Measurements from ENCODE around the gene SLC16A7. TPM values are rescaled to one million over a fixed set of nuclear protein-coding genes. Genes with fewer than 3 reads are reported as not detected.

SLC16A7 gene
- total RNA-seq, 2 experiments from 2014 or later: 27.5 to 27.8 TPM

- Mint-ChIP-seq H3K9me3 (peaks cover 3% of the 10 kb centered on the region), H3K4me1 (ENCODE audit: low read depth) (peaks cover 36% of the 10 kb centered on the region), H3K4me3 (no peak overlapping the region), H3K36me3 (ENCODE audit: low read depth) (peaks cover 30% of the 10 kb centered on the region), H3K27me3 (ENCODE audit: low read depth) (no peaks in the 10 kb centered on the region), H3K27ac (no peak overlapping the region)
- intact Hi-C loops (cut with micrococcal nuclease): no loop called here
- DNase-seq: no peak
- CTCF ChIA-PET: no interaction called here
These were observed 56.3 kb downstream of the SLC16A7 start for GRCh38 chr12:59652130-59652529.

GRCh38 chr12:59654061-59654460, 58.2 kb downstream of the SLC16A7 start:
- CTCF ChIA-PET: interaction anchor here (1.1 kb wide), 1 partner anchor 239 kb away, joined by 3 read pairs; no protein-coding TSS in a partner anchor
- no peak overlapping the region for H3K4me3 Mint-ChIP-seq
- H3K27me3 Mint-ChIP-seq (ENCODE audit: low read depth): no peaks in the 10 kb centered on the region
- intact Hi-C loops (cut with micrococcal nuclease): no loop called here
- DNase-seq: no peak
- peaks cover 21% of the 10 kb centered on the region for H3K36me3 Mint-ChIP-seq (ENCODE audit: low read depth)
- H3K9me3 Mint-ChIP-seq: no peaks in the 10 kb centered on the region
- H3K4me1 Mint-ChIP-seq (ENCODE audit: low read depth): peaks cover 30% of the 10 kb centered on the region
- no peak overlapping the region for H3K27ac Mint-ChIP-seq

GRCh38 chr12:59657266-59657665, 61.4 kb downstream of the SLC16A7 start:
- Mint-ChIP-seq H3K36me3 (ENCODE audit: low read depth) (peaks cover 26% of the 10 kb centered on the region), H3K27ac (no peak overlapping the region), H3K4me3 (no peak overlapping the region), H3K4me1 (ENCODE audit: low read depth) (peaks cover 23% of the 10 kb centered on the region), H3K9me3 (no peaks in the 10 kb centered on the region), H3K27me3 (ENCODE audit: low read depth) (no peaks in the 10 kb centered on the region)
- no peak for DNase-seq
- CTCF ChIA-PET: no interaction called here
- intact Hi-C loops (cut with micrococcal nuclease): no loop called here

GRCh38 chr12:59657711-59658110, 61.9 kb downstream of the SLC16A7 start:
- Mint-ChIP-seq H3K27me3 (ENCODE audit: low read depth) (no peaks in the 10 kb centered on the region), H3K36me3 (ENCODE audit: low read depth) (peaks cover 26% of the 10 kb centered on the region), H3K9me3 (no peaks in the 10 kb centered on the region), H3K4me3 (no peak overlapping the region), H3K4me1 (ENCODE audit: low read depth) (peaks cover 27% of the 10 kb centered on the region), H3K27ac (no peak overlapping the region)
- intact Hi-C loops (cut with micrococcal nuclease): no loop called here
- no peak for DNase-seq
- CTCF ChIA-PET: no interaction called here

GRCh38 chr12:59660148-59660547, 64.3 kb downstream of the SLC16A7 start:
- H3K4me1 Mint-ChIP-seq (ENCODE audit: low read depth): peaks cover 25% of the 10 kb centered on the region
- H3K4me3 Mint-ChIP-seq: no peak overlapping the region
- intact Hi-C loops (cut with micrococcal nuclease): no loop called here
- H3K36me3 Mint-ChIP-seq (ENCODE audit: low read depth): peaks cover 25% of the 10 kb centered on the region
- no peaks in the 10 kb centered on the region for H3K27me3 Mint-ChIP-seq (ENCODE audit: low read depth)
- DNase-seq: no peak
- H3K27ac Mint-ChIP-seq: no peak overlapping the region
- CTCF ChIA-PET: no interaction called here
- no peaks in the 10 kb centered on the region for H3K9me3 Mint-ChIP-seq

GRCh38 chr12:59660921-59661597, 65.2 kb downstream of the SLC16A7 start:
- CTCF ChIA-PET: no interaction called here
- H3K9me3 Mint-ChIP-seq: peaks cover 4% of the 10 kb centered on the region
- DNase-seq: no peak
- intact Hi-C loops (cut with micrococcal nuclease): no loop called here
- no peak overlapping the region for H3K4me3 Mint-ChIP-seq
- no peaks in the 10 kb centered on the region for H3K27me3 Mint-ChIP-seq (ENCODE audit: low read depth)
- no peak overlapping the region for H3K27ac Mint-ChIP-seq
- peaks cover 25% of the 10 kb centered on the region for H3K36me3 Mint-ChIP-seq (ENCODE audit: low read depth)
- H3K4me1 Mint-ChIP-seq (ENCODE audit: low read depth): peaks cover 25% of the 10 kb centered on the region

GRCh38 chr12:59664495-59664894, 68.7 kb downstream of the SLC16A7 start:
- no peaks in the 10 kb centered on the region for H3K27me3 Mint-ChIP-seq (ENCODE audit: low read depth)
- H3K4me3 Mint-ChIP-seq: no peak overlapping the region
- H3K4me1 Mint-ChIP-seq (ENCODE audit: low read depth): peaks cover 34% of the 10 kb centered on the region
- DNase-seq: no peak
- intact Hi-C loops (cut with micrococcal nuclease): loop anchor here (2.0 kb wide), 1 partner anchor 14 kb away; no protein-coding TSS in a partner anchor
- no peak overlapping the region for H3K27ac Mint-ChIP-seq
- CTCF ChIA-PET: no interaction called here
- H3K36me3 Mint-ChIP-seq (ENCODE audit: low read depth): peaks cover 44% of the 10 kb centered on the region
- H3K9me3 Mint-ChIP-seq: peaks cover 23% of the 10 kb centered on the region

- H3K4me1 Mint-ChIP-seq (ENCODE audit: low read depth): peaks cover 40% of the 10 kb centered on the region
- CTCF ChIA-PET: no interaction called here
- intact Hi-C loops (cut with micrococcal nuclease): loop anchor here (2.0 kb wide), 1 partner anchor 15 kb away; no protein-coding TSS in a partner anchor
These were observed 69.9 kb downstream of the SLC16A7 start for GRCh38 chr12:59665701-59666100.

GRCh38 chr12:59668674-59669073, 72.8 kb downstream of the SLC16A7 start:
- no peaks in the 10 kb centered on the region for H3K27me3 Mint-ChIP-seq (ENCODE audit: low read depth)
- DNase-seq: no peak
- H3K27ac Mint-ChIP-seq: no peak overlapping the region
- intact Hi-C loops (cut with micrococcal nuclease): no loop called here
- peaks cover 23% of the 10 kb centered on the region for H3K9me3 Mint-ChIP-seq
- peaks cover 27% of the 10 kb centered on the region for H3K4me1 Mint-ChIP-seq (ENCODE audit: low read depth)
- CTCF ChIA-PET: no interaction called here
- H3K36me3 Mint-ChIP-seq (ENCODE audit: low read depth): peaks cover 42% of the 10 kb centered on the region
- H3K4me3 Mint-ChIP-seq: no peak overlapping the region

More at GRCh38 chr12:59665701-59666100, 69.9 kb downstream of the SLC16A7 start:
- no peak overlapping the region for H3K4me3 Mint-ChIP-seq
- peaks cover 44% of the 10 kb centered on the region for H3K36me3 Mint-ChIP-seq (ENCODE audit: low read depth)
- no peak for DNase-seq
- H3K27ac Mint-ChIP-seq: no peak overlapping the region
- H3K27me3 Mint-ChIP-seq (ENCODE audit: low read depth): no peaks in the 10 kb centered on the region
- peaks cover 23% of the 10 kb centered on the region for H3K9me3 Mint-ChIP-seq

GRCh38 chr12:59672273-59672672, 76.4 kb downstream of the SLC16A7 start:
- no peak for DNase-seq
- Mint-ChIP-seq H3K4me3 (no peak overlapping the region), H3K36me3 (ENCODE audit: low read depth) (peaks cover 35% of the 10 kb centered on the region), H3K27ac (no peak overlapping the region), H3K4me1 (ENCODE audit: low read depth) (peaks cover 27% of the 10 kb centered on the region), H3K9me3 (peaks cover 8% of the 10 kb centered on the region), H3K27me3 (ENCODE audit: low read depth) (no peaks in the 10 kb centered on the region)
- CTCF ChIA-PET: no interaction called here
- intact Hi-C loops (cut with micrococcal nuclease): no loop called here

GRCh38 chr12:59675461-59675860, 79.6 kb downstream of the SLC16A7 start:
- Mint-ChIP-seq H3K27me3 (ENCODE audit: low read depth) (no peaks in the 10 kb centered on the region), H3K36me3 (ENCODE audit: low read depth) (peaks cover 27% of the 10 kb centered on the region), H3K4me1 (ENCODE audit: low read depth) (peaks cover 12% of the 10 kb centered on the region), H3K4me3 (no peak overlapping the region), H3K9me3 (peaks cover 8% of the 10 kb centered on the region), H3K27ac (no peak overlapping the region)
- intact Hi-C loops (cut with micrococcal nuclease): no loop called here
- CTCF ChIA-PET: no interaction called here
- no peak for DNase-seq

- DNase-seq: no peak
- Mint-ChIP-seq H3K36me3 (ENCODE audit: low read depth) (peaks cover 32% of the 10 kb centered on the region), H3K27ac (no peak overlapping the region), H3K4me3 (no peak overlapping the region), H3K27me3 (ENCODE audit: low read depth) (no peaks in the 10 kb centered on the region), H3K4me1 (ENCODE audit: low read depth) (peaks cover 14% of the 10 kb centered on the region), H3K9me3 (peaks cover 8% of the 10 kb centered on the region)
- CTCF ChIA-PET: no interaction called here
- intact Hi-C loops (cut with micrococcal nuclease): no loop called here
These were observed 82.0 kb downstream of the SLC16A7 start for GRCh38 chr12:59677857-59678256.

- intact Hi-C loops (cut with micrococcal nuclease): no loop called here
- Mint-ChIP-seq H3K4me3 (no peak overlapping the region), H3K4me1 (ENCODE audit: low read depth) (peaks cover 18% of the 10 kb centered on the region), H3K36me3 (ENCODE audit: low read depth) (peaks cover 30% of the 10 kb centered on the region), H3K9me3 (peaks cover 8% of the 10 kb centered on the region), H3K27me3 (ENCODE audit: low read depth) (no peaks in the 10 kb centered on the region), H3K27ac (no peak overlapping the region)
- CTCF ChIA-PET: no interaction called here
- no peak for DNase-seq
These were observed 83.1 kb downstream of the SLC16A7 start for GRCh38 chr12:59678759-59679411.

Data from activated naive CD4-positive, alpha-beta T cell treated with anti-CD3 and anti-CD28 coated beads for 36 hours (primary cell).